Left renal pelvis (tissue), 4 donors: ENCODE measurements around the gene C4BPA. TPM values are rescaled to one million over a fixed set of nuclear protein-coding genes. Genes with fewer than 3 reads are reported as not detected.

Experiments used
- DNase-seq, 4 donors: peaks; one replicate each; pipeline ENCODE4 v3.0.0-alpha.2; 2013; ENCODE audit warnings: low read depth in 4 of 4, low spot score in 3 of 4
- polyA plus RNA-seq, 4 donors: library from polyadenylated mRNA; unstranded; fragments of 120-200 nt; gene quantifications; one replicate each; pipeline ENCODE4 v1.2.1, GENCODE V29; 2013; ENCODE audit not compliant: insufficient read length in 4 of 4

The C4BPA gene
- polyA plus RNA-seq, 4 donors = 0.33 to 0.64 (median 0.46) TPM

- no peak for DNase-seq
These were observed 5.0 kb downstream of the C4BPA start for GRCh38 chr1:207109004-207109403.

GRCh38 chr1:207112616-207113296 lies 8.7 kb downstream of the C4BPA start:
- DNase-seq = peak; percentile 9 to 31 (median 25)

GRCh38 chr1:207115269-207115668 lies 11.2 kb downstream of the C4BPA start:
- no peak for DNase-seq

GRCh38 chr1:207124389-207124788 lies 20.4 kb downstream of the C4BPA start:
- DNase-seq = no peak

- DNase-seq = no peak
These were observed 24.4 kb downstream of the C4BPA start for GRCh38 chr1:207128336-207128921.

GRCh38 chr1:207129053-207129452 lies 25.0 kb downstream of the C4BPA start:
- no peak for DNase-seq

- no peak for DNase-seq
These were observed 26.4 kb downstream of the C4BPA start for GRCh38 chr1:207130252-207131036.

- no peak for DNase-seq
These were observed 27.1 kb downstream of the C4BPA start for GRCh38 chr1:207131163-207131562.

- no peak for DNase-seq
These were observed 30.5 kb downstream of the C4BPA start for GRCh38 chr1:207134581-207134980.

- no peak for DNase-seq
These were observed 35.6 kb downstream of the C4BPA start for GRCh38 chr1:207139616-207140015.

- no peak for DNase-seq
These were observed 36.5 kb downstream of the C4BPA start for GRCh38 chr1:207140536-207140935.

- DNase-seq = no peak
These were observed 41.5 kb downstream of the C4BPA start for GRCh38 chr1:207145401-207146058.

- DNase-seq = no peak
These were observed 47.9 kb downstream of the C4BPA start for GRCh38 chr1:207151920-207152319.

GRCh38 chr1:207152792-207153468 lies 48.9 kb downstream of the C4BPA start:
- DNase-seq = no peak

- no peak for DNase-seq
These were observed 51.0 kb downstream of the C4BPA start for GRCh38 chr1:207155028-207155427.

GRCh38 chr1:207156095-207156494 lies 52.1 kb downstream of the C4BPA start:
- DNase-seq = no peak

GRCh38 chr1:207156826-207157225 lies 52.8 kb downstream of the C4BPA start:
- DNase-seq = no peak

- DNase-seq = no peak
These were observed 60.1 kb downstream of the C4BPA start for GRCh38 chr1:207164086-207164485.

GRCh38 chr1:207172321-207172720 lies 68.3 kb downstream of the C4BPA start:
- no peak for DNase-seq

- no peak for DNase-seq
These were observed 68.9 kb downstream of the C4BPA start for GRCh38 chr1:207172885-207173284.

- DNase-seq = no peak
These were observed 69.4 kb downstream of the C4BPA start for GRCh38 chr1:207173396-207173795.
